ENCODE measurements around the gene RBBP6.
"Not testable (repeated sequence)": the region's sequence is repeated elsewhere in the genome, so short reads cannot be mapped to it uniquely, and the experiment has no call there.

DNA sequence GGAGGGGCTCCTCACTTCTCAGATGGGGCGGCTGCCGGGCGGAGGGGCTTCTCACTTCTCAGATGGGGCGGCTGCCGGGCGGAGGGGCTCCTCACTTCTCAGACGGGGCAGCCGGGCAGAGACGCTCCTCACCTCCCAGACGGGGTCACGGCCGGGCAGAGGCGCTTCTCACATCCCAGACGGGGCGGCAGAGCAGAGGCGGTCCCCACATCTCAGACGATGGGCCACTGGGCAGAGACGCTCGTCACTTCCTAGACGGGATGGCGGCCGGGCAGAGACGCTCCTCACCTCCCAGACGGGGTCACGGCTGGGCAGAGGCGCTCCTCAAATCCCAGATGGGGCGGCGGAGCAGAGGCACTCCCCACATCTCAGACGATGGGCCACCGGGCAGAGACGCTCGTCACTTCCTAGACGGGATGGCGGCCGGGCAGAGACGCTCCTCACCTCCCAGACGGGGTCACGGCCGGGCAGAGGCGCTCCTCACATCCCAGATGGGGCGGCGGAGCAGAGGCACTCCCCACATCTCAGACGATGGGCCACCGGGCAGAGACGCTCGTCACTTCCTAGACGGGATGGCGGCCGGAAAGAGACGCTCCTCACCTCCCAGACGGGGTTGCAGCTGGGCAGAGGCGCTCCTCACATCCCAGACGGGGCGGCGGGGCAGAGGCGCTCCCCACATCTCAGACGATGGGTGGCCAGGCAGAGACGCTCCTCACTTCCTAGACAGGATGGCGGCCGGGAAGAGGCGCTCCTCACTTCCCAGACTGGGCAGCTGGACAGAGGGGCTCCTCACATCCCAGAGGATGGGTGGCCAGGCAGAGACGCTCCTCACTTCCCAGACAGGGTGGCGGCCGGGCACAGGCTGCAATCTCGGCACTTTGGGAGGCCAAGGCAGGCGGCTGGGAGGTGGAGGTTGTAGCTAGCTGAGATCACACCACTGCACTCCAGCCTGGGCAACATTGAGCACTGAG is 35.4 kb downstream of the RBBP6 start:
- TF ChIP-seq, protein P1, sequence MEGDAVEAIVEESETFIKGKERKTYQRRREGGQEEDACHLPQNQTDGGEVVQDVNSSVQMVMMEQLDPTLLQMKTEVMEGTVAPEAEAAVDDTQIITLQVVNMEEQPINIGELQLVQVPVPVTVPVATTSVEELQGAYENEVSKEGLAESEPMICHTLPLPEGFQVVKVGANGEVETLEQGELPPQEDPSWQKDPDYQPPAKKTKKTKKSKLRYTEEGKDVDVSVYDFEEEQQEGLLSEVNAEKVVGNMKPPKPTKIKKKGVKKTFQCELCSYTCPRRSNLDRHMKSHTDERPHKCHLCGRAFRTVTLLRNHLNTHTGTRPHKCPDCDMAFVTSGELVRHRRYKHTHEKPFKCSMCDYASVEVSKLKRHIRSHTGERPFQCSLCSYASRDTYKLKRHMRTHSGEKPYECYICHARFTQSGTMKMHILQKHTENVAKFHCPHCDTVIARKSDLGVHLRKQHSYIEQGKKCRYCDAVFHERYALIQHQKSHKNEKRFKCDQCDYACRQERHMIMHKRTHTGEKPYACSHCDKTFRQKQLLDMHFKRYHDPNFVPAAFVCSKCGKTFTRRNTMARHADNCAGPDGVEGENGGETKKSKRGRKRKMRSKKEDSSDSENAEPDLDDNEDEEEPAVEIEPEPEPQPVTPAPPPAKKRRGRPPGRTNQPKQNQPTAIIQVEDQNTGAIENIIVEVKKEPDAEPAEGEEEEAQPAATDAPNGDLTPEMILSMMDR (conservative IDR thresholded peaks at IDR 0.05; ENCODE audit: low read depth in 2 of 2), result not testable (repeated sequence)
- TF ChIP-seq POLR2AphosphoS5 (IDR thresholded peaks at IDR 0.05; ENCODE audit: low read depth); NANOG (IDR thresholded peaks at IDR 0.05; ENCODE audit: borderline replicate concordance): not testable (repeated sequence)

All from GM23338 (cell line).